Activated CD4-positive, alpha-beta T cell treated with anti-CD3 and anti-CD28 coated beads, Interleukin-2, amount 10 ng/mL, durations not matched to agents 24 days and 14 days (primary cell): ENCODE measurements around the gene INPP5A. TPM values are rescaled to one million over a fixed set of nuclear protein-coding genes. Genes with fewer than 3 reads are reported as not detected.

Experiments used
- DNase-seq: peaks from one replicate; pipeline ENCODE4 v3.0.0; 2022
- H3K27ac Mint-ChIP-seq: one replicate; pipeline ENCODE4 v1.8.0; 2022; ENCODE audit warnings: mild to moderate bottlenecking, mixed read lengths
- H3K27me3 Mint-ChIP-seq: one replicate; pipeline ENCODE4 v1.8.0; 2022; ENCODE audit warnings: mixed read lengths
- H3K36me3 Mint-ChIP-seq: one replicate; pipeline ENCODE4 v1.8.0; 2022; ENCODE audit warnings: low read depth, mild to moderate bottlenecking, mixed read lengths
- H3K4me1 Mint-ChIP-seq: one replicate; pipeline ENCODE4 v1.8.0; 2021; ENCODE audit warnings: mixed read lengths
- H3K4me3 Mint-ChIP-seq: one replicate; pipeline ENCODE4 v1.8.0; 2022; ENCODE audit warnings: mild to moderate bottlenecking, moderate library complexity, mixed read lengths
- H3K9me3 Mint-ChIP-seq: one replicate; pipeline ENCODE4 v1.8.0; 2021; ENCODE audit warnings: mixed read lengths
- intact Hi-C: fragments of 100-400 bp; cut with micrococcal nuclease; formaldehyde crosslinking; loops from one replicate; pipeline ENCODE4 v1.15.1; 2023
- total RNA-seq: library from RNA; stranded (reverse); gene quantifications from 2 replicates; pipeline ENCODE4 v1.2.3, GENCODE V29; 2022

Gene INPP5A
- total RNA-seq, 1 donor from 2014 or later = 10.3 TPM

GRCh38 chr10:132646443-132647097 lies 109.0 kb downstream of the INPP5A start:
- DNase-seq = no peak
- H3K27me3 Mint-ChIP-seq = no peaks in the 10 kb centered on the region
- intact Hi-C loops = no loop called here
- no peak overlapping the region for H3K4me3 Mint-ChIP-seq
- H3K36me3 Mint-ChIP-seq = no peaks in the 10 kb centered on the region
- no peaks in the 10 kb centered on the region for H3K9me3 Mint-ChIP-seq
- no peak overlapping the region for H3K27ac Mint-ChIP-seq
- peaks cover 3% of the 10 kb centered on the region for H3K4me1 Mint-ChIP-seq

GRCh38 chr10:132647424-132647823 lies 109.8 kb downstream of the INPP5A start:
- H3K36me3 Mint-ChIP-seq = peaks cover 3% of the 10 kb centered on the region
- H3K4me1 Mint-ChIP-seq = no peaks in the 10 kb centered on the region
- no peak overlapping the region for H3K27ac Mint-ChIP-seq
- intact Hi-C loops = no loop called here
- no peak for DNase-seq
- no peak overlapping the region for H3K4me3 Mint-ChIP-seq
- no peaks in the 10 kb centered on the region for H3K9me3 Mint-ChIP-seq
- H3K27me3 Mint-ChIP-seq = no peaks in the 10 kb centered on the region

GRCh38 chr10:132648072-132648850 lies 110.7 kb downstream of the INPP5A start:
- Mint-ChIP-seq H3K27ac (no peak overlapping the region), H3K4me1 (no peaks in the 10 kb centered on the region), H3K9me3 (no peaks in the 10 kb centered on the region), H3K36me3 (peaks cover 6% of the 10 kb centered on the region), H3K4me3 (no peak overlapping the region), H3K27me3 (no peaks in the 10 kb centered on the region)
- DNase-seq = no peak
- intact Hi-C loops = no loop called here

GRCh38 chr10:132648851-132649528 lies 111.4 kb downstream of the INPP5A start:
- Mint-ChIP-seq H3K27ac (no peak overlapping the region), H3K4me3 (no peak overlapping the region), H3K27me3 (no peaks in the 10 kb centered on the region), H3K9me3 (no peaks in the 10 kb centered on the region), H3K4me1 (no peaks in the 10 kb centered on the region), H3K36me3 (peaks cover 6% of the 10 kb centered on the region)
- intact Hi-C loops = no loop called here
- DNase-seq = no peak

GRCh38 chr10:132649651-132650360 lies 112.2 kb downstream of the INPP5A start:
- no peaks in the 10 kb centered on the region for H3K9me3 Mint-ChIP-seq
- no peak overlapping the region for H3K4me3 Mint-ChIP-seq
- intact Hi-C loops = loop anchor here (10.0 kb wide), 2 partner anchors 135 to 185 kb away; partner anchors contain the start of gene NKX6-2
- H3K27ac Mint-ChIP-seq = no peak overlapping the region
- DNase-seq = no peak
- peaks cover 6% of the 10 kb centered on the region for H3K36me3 Mint-ChIP-seq
- H3K4me1 Mint-ChIP-seq = no peaks in the 10 kb centered on the region
- no peaks in the 10 kb centered on the region for H3K27me3 Mint-ChIP-seq

- H3K9me3 Mint-ChIP-seq = no peaks in the 10 kb centered on the region
- intact Hi-C loops = loop anchor here (10.0 kb wide), 2 partner anchors 134 to 184 kb away; partner anchors contain the start of gene NKX6-2
- no peak for DNase-seq
Measured at GRCh38 chr10:132650611-132651250, 113.1 kb downstream of the INPP5A start.

GRCh38 chr10:132651511-132652029 lies 114.0 kb downstream of the INPP5A start:
- Mint-ChIP-seq H3K27ac (no peak overlapping the region), H3K27me3 (no peaks in the 10 kb centered on the region), H3K36me3 (peaks cover 6% of the 10 kb centered on the region), H3K9me3 (no peaks in the 10 kb centered on the region), H3K4me1 (no peaks in the 10 kb centered on the region), H3K4me3 (no peak overlapping the region)
- DNase-seq = no peak
- intact Hi-C loops = loop anchor here (10.0 kb wide), 2 partner anchors 133 to 183 kb away; partner anchors contain the start of gene NKX6-2

More at GRCh38 chr10:132650611-132651250, 113.1 kb downstream of the INPP5A start:
- no peak overlapping the region for H3K4me3 Mint-ChIP-seq
- H3K27ac Mint-ChIP-seq = no peak overlapping the region
- peaks cover 6% of the 10 kb centered on the region for H3K36me3 Mint-ChIP-seq
- no peaks in the 10 kb centered on the region for H3K27me3 Mint-ChIP-seq
- no peaks in the 10 kb centered on the region for H3K4me1 Mint-ChIP-seq

GRCh38 chr10:132652446-132652845 lies 114.9 kb downstream of the INPP5A start:
- H3K36me3 Mint-ChIP-seq = peaks cover 6% of the 10 kb centered on the region
- H3K27me3 Mint-ChIP-seq = no peaks in the 10 kb centered on the region
- intact Hi-C loops = loop anchor here (10.0 kb wide), 2 partner anchors 132 to 182 kb away; partner anchors contain the start of gene NKX6-2

GRCh38 chr10:132652936-132653590 lies 115.5 kb downstream of the INPP5A start:
- no peak overlapping the region for H3K27ac Mint-ChIP-seq
- H3K4me1 Mint-ChIP-seq = no peaks in the 10 kb centered on the region
- H3K4me3 Mint-ChIP-seq = no peak overlapping the region
- no peaks in the 10 kb centered on the region for H3K9me3 Mint-ChIP-seq
- peaks cover 6% of the 10 kb centered on the region for H3K36me3 Mint-ChIP-seq
- DNase-seq = no peak
- no peaks in the 10 kb centered on the region for H3K27me3 Mint-ChIP-seq
- intact Hi-C loops = loop anchor here (10.0 kb wide), 2 partner anchors 132 to 182 kb away; partner anchors contain the start of gene NKX6-2

More at GRCh38 chr10:132652446-132652845, 114.9 kb downstream of the INPP5A start:
- Mint-ChIP-seq H3K27ac (no peak overlapping the region), H3K4me3 (no peak overlapping the region), H3K9me3 (no peaks in the 10 kb centered on the region), H3K4me1 (no peaks in the 10 kb centered on the region)
- no peak for DNase-seq

GRCh38 chr10:132653721-132654120 lies 116.1 kb downstream of the INPP5A start:
- no peak overlapping the region for H3K4me3 Mint-ChIP-seq
- no peaks in the 10 kb centered on the region for H3K9me3 Mint-ChIP-seq
- DNase-seq = no peak
- no peaks in the 10 kb centered on the region for H3K4me1 Mint-ChIP-seq
- peaks cover 6% of the 10 kb centered on the region for H3K36me3 Mint-ChIP-seq
- H3K27me3 Mint-ChIP-seq = no peaks in the 10 kb centered on the region
- intact Hi-C loops = loop anchor here (10.0 kb wide), 2 partner anchors 131 to 181 kb away; partner anchors contain the start of gene NKX6-2
- no peak overlapping the region for H3K27ac Mint-ChIP-seq

GRCh38 chr10:132654121-132654571 lies 116.6 kb downstream of the INPP5A start:
- Mint-ChIP-seq H3K27ac (no peak overlapping the region), H3K27me3 (no peaks in the 10 kb centered on the region), H3K4me3 (no peak overlapping the region), H3K9me3 (no peaks in the 10 kb centered on the region), H3K4me1 (no peaks in the 10 kb centered on the region), H3K36me3 (peaks cover 6% of the 10 kb centered on the region)
- intact Hi-C loops = loop anchor here (10.0 kb wide), 2 partner anchors 131 to 181 kb away; partner anchors contain the start of gene NKX6-2
- no peak for DNase-seq
